ENCODE measurements around the gene FERMT2. TPM values are rescaled to one million over a fixed set of nuclear protein-coding genes. Genes with fewer than 3 reads are reported as not detected.

The FERMT2 gene
- total RNA-seq = 100 to 1,000 TPM in 1 of 2 donors, 10 to 100 TPM in 1; 89.1 to 101 TPM

- no peaks in the 10 kb centered on the region for H3K9me3 ChIP-seq
- no peaks in the 10 kb centered on the region for H3K27me3 ChIP-seq
- peak within 1 kb of the TSS; percentile 98 for H3K4me3 ChIP-seq
- H3K27ac ChIP-seq = peak within 1 kb of the TSS; percentile 99
- peaks cover 0 to 40% of the 10 kb centered on the region in 2 donors for H3K4me1 ChIP-seq
- DNase-seq (ENCODE audit: low spot score) = peak; percentile 85
- no peak for TF ChIP-seq CTCF (IDR thresholded peaks at IDR 0.05)
- H3K36me3 ChIP-seq = no peaks in the 10 kb centered on the region
Observed at GRCh38 chr14:52950898-52951680, at the start of gene FERMT2. Gene FERMT2, minus strand, starts transcription at chr14:52951050. Its CDS starts 482 bp downstream, at chr14:52950568.

GRCh38 chr14:52998376-52999015 is 47.6 kb upstream of the FERMT2 start:
- Histone ChIP-seq H3K9me3 (no peaks in the 10 kb centered on the region), H3K4me1 (peaks cover 0 to 2% of the 10 kb centered on the region in 2 donors), H3K4me3 (no peak overlapping the region), H3K27me3 (no peaks in the 10 kb centered on the region), H3K27ac (no peak overlapping the region), H3K36me3 (no peaks in the 10 kb centered on the region)
- DNase-seq (ENCODE audit: low spot score) = no peak
- TF ChIP-seq CTCF (IDR thresholded peaks at IDR 0.05) = no peak

- H3K9me3 ChIP-seq = no peaks in the 10 kb centered on the region
- H3K27ac ChIP-seq = no peak overlapping the region
- H3K36me3 ChIP-seq = no peaks in the 10 kb centered on the region
- no peaks in the 10 kb centered on the region for H3K27me3 ChIP-seq
- no peak for DNase-seq (ENCODE audit: low spot score)
- H3K4me3 ChIP-seq = no peak overlapping the region
- peaks cover 0 to 2% of the 10 kb centered on the region in 2 donors for H3K4me1 ChIP-seq
- no peak for TF ChIP-seq CTCF (IDR thresholded peaks at IDR 0.05)
Observed at GRCh38 chr14:52996493-52996892, 45.6 kb upstream of the FERMT2 start.

GRCh38 chr14:52995998-52996397 is 45.1 kb upstream of the FERMT2 start:
- Histone ChIP-seq H3K36me3 (no peaks in the 10 kb centered on the region), H3K4me3 (no peak overlapping the region), H3K4me1 (peaks cover 0 to 2% of the 10 kb centered on the region in 2 donors), H3K27ac (no peak overlapping the region), H3K9me3 (no peaks in the 10 kb centered on the region), H3K27me3 (no peaks in the 10 kb centered on the region)
- no peak for DNase-seq (ENCODE audit: low spot score)
- TF ChIP-seq CTCF (IDR thresholded peaks at IDR 0.05) = no peak

- no peak for DNase-seq (ENCODE audit: low spot score)
- no peaks in the 10 kb centered on the region for H3K4me1 ChIP-seq
- H3K27me3 ChIP-seq = no peaks in the 10 kb centered on the region
- no peaks in the 10 kb centered on the region for H3K9me3 ChIP-seq
- H3K36me3 ChIP-seq = no peaks in the 10 kb centered on the region
- H3K27ac ChIP-seq = no peak overlapping the region
- TF ChIP-seq CTCF (IDR thresholded peaks at IDR 0.05) = no peak
- H3K4me3 ChIP-seq = no peak overlapping the region
Observed at GRCh38 chr14:52992236-52992870, 41.5 kb upstream of the FERMT2 start.
